H54 (cell line): ENCODE results near the gene CDC123.
A peak's percentile ranks its signal among the peaks of the same experiment; 100 is the strongest.
"Not testable (repeated sequence)": the region's sequence is repeated elsewhere in the genome, so short reads cannot be mapped to it uniquely, and the experiment has no call there.

Experiments
- DNase-seq: peaks from one replicate; pipeline ENCODE4 v3.0.0; 2011; ENCODE audit warnings: low spot score, mixed read lengths; ENCODE audit not compliant: insufficient read length
- FAIRE-seq: peaks from 3 replicates; lab custom pipeline; 2011; peaks lifted over from hg19 to GRCh38; lab: Jason Lieb, UNC
- POLR2A ChIP-seq: IDR thresholded peaks from 2 replicates; pipeline ENCODE4 v1.6.1; 2011; ENCODE audit warnings: low read depth, mild to moderate bottlenecking, low read length

The CDC123 gene

GRCh38 chr10:12198156-12198555, 2.2 kb downstream of the CDC123 start:
- no peak for FAIRE-seq
- DNase-seq, result no peak
- no peak for TF ChIP-seq POLR2A

GRCh38 chr10:12200850-12201249, 4.9 kb downstream of the CDC123 start:
- no peak for FAIRE-seq
- TF ChIP-seq POLR2A, result no peak
- no peak for DNase-seq

- no peak for TF ChIP-seq POLR2A
- DNase-seq (no peak), FAIRE-seq (no peak)
Observed at GRCh38 chr10:12201543-12201942, 5.6 kb downstream of the CDC123 start.

GRCh38 chr10:12202226-12202625, 6.2 kb downstream of the CDC123 start:
- DNase-seq (no peak), FAIRE-seq (no peak)
- TF ChIP-seq POLR2A, result no peak

- TF ChIP-seq POLR2A, result no peak
- DNase-seq, result no peak
- FAIRE-seq, result no peak
Observed at GRCh38 chr10:12205082-12205481, 9.1 kb downstream of the CDC123 start.

GRCh38 chr10:12207114-12207513, 11.1 kb downstream of the CDC123 start:
- no peak for TF ChIP-seq POLR2A
- FAIRE-seq, result no peak
- no peak for DNase-seq

- no peak for TF ChIP-seq POLR2A
- DNase-seq (no peak), FAIRE-seq (no peak)
Observed at GRCh38 chr10:12208460-12208859, 12.5 kb downstream of the CDC123 start.

GRCh38 chr10:12212454-12212853, 16.5 kb downstream of the CDC123 start:
- no peak for DNase-seq
- FAIRE-seq, result no peak
- no peak for TF ChIP-seq POLR2A

GRCh38 chr10:12213621-12214020, 17.6 kb downstream of the CDC123 start:
- no peak for FAIRE-seq

GRCh38 chr10:12214093-12214492, 18.1 kb downstream of the CDC123 start:
- FAIRE-seq (no peak), DNase-seq (no peak)

More at GRCh38 chr10:12213621-12214020, 17.6 kb downstream of the CDC123 start:
- TF ChIP-seq POLR2A, result no peak
- no peak for DNase-seq

GRCh38 chr10:12214763-12215218, 18.8 kb downstream of the CDC123 start:
- no peak for DNase-seq
- FAIRE-seq, result peak; percentile 38
- TF ChIP-seq POLR2A, result no peak

More at GRCh38 chr10:12214093-12214492, 18.1 kb downstream of the CDC123 start:
- no peak for TF ChIP-seq POLR2A

- FAIRE-seq (no peak), DNase-seq (no peak)
- TF ChIP-seq POLR2A, result no peak
Observed at GRCh38 chr10:12218991-12219390, 23.0 kb downstream of the CDC123 start.

GRCh38 chr10:12221323-12222298, 25.6 kb downstream of the CDC123 start:
- peak; percentile 37 for DNase-seq
- no peak for TF ChIP-seq POLR2A
- no peak for FAIRE-seq

- no peak for DNase-seq
- no peak for TF ChIP-seq POLR2A
- FAIRE-seq, result no peak
Observed at GRCh38 chr10:12225444-12225843, 29.5 kb downstream of the CDC123 start.

GRCh38 chr10:12226438-12226837, 30.4 kb downstream of the CDC123 start:
- not testable (repeated sequence) for DNase-seq, FAIRE-seq

GRCh38 chr10:12228851-12229250, 32.9 kb downstream of the CDC123 start:
- no peak for TF ChIP-seq POLR2A
- DNase-seq, result no peak
- no peak for FAIRE-seq

- DNase-seq, FAIRE-seq: not testable (repeated sequence)
Observed at GRCh38 chr10:12234687-12235086, 38.7 kb downstream of the CDC123 start.
